HG02943 (cell line): ENCODE results near the gene PLXNA2.

ENCODE experiments used
- ATAC-seq: cut with Tn5 transposase; IDR thresholded peaks from one replicate; pipeline ENCODE4 v1.9.1; 2021; ENCODE audit warnings: mild to moderate bottlenecking, low read depth, moderate library complexity; ENCODE audit not compliant: unreplicated experiment

Gene PLXNA2

DNA sequence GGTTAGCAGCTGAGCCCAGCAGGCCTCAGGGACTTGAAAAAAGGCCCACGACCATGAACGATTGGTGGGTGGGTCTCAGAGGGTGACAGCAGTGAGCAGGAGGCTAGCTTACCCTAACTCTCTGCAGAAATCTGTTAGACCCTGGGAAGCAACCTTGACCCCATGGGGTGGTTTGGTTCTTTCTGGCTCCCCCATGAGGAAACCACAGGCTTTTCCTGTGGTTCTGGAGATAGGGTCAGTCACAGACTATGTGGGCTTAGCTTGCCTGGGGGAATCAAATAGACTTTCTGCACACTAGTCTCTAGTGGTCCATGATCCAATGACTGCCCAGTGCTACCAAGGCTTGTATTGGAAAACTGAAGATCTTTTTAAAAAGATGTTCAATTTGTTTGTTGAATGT lies 118.1 kb downstream of the PLXNA2 start:
- ATAC-seq, result no peak

GRCh38 chr1:208122612-208123358 lies 121.4 kb downstream of the PLXNA2 start:
- ATAC-seq, result no peak

DNA sequence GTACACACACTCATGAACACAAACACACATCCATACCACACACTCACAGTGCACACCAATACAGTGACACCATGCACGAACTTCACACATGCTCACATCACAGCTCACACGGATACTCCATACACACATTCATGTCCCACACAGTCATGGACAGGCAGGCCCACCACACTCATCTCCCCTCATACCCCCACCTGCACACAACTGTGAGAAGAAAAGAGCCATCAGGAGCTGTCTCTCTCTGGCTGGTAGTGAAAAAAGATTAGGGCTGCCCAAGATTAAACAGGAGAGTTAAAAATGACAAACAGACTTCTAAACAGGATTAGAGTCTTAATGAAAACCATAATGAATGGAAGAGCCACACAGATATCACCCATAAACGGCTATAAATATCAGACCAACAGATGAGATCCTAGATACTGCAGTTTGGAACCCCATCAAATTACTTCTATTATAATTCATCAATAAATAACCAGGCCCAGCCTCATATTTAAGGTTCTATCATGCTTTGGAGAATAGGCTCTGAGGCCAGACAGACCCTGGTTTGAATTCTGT lies 122.3 kb downstream of the PLXNA2 start:
- no peak for ATAC-seq

DNA sequence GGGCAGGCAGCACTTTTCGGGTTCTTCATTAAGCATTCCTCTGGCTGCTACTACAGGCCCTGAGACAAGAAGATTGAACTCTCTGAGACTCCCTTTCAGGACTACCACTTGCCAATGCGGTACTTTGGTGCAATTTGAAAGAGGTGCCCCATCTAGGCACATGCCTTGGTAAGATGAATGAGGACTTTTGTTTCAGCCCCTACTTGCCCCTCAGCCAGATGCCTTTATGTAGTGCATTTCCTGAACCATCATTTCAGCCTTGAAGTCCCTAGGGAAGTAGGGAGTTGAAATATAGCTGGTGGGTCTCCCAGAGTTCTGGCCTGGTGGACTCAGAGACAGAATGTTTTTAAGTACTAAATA lies 123.8 kb downstream of the PLXNA2 start:
- ATAC-seq, result no peak

GRCh38 chr1:208118841-208119606 lies 125.2 kb downstream of the PLXNA2 start:
- no peak for ATAC-seq

DNA sequence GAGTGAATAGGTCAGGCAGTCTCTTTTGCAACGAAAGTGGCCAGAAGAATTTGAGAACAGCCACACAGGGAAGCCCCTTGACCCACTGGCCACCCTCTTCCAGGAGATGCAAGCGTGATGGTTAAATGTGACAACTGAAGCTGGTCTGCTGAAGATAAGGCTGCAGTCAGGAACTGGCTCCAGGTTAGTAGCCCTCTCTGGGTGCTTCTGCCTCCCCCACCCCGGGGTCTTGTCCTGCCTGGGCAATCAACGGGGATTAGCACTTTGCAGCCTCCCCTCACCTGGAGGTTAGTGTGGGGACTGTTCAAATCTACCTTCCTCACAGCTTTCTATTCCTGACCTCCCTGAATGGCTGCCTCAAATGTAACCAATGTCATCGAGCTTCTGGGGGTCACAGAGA lies 125.9 kb downstream of the PLXNA2 start:
- no peak for ATAC-seq

- no peak for ATAC-seq
Measured at GRCh38 chr1:208117826-208118225, 126.4 kb downstream of the PLXNA2 start.

- no peak for ATAC-seq
Measured at GRCh38 chr1:208117409-208117808, 126.8 kb downstream of the PLXNA2 start.

DNA sequence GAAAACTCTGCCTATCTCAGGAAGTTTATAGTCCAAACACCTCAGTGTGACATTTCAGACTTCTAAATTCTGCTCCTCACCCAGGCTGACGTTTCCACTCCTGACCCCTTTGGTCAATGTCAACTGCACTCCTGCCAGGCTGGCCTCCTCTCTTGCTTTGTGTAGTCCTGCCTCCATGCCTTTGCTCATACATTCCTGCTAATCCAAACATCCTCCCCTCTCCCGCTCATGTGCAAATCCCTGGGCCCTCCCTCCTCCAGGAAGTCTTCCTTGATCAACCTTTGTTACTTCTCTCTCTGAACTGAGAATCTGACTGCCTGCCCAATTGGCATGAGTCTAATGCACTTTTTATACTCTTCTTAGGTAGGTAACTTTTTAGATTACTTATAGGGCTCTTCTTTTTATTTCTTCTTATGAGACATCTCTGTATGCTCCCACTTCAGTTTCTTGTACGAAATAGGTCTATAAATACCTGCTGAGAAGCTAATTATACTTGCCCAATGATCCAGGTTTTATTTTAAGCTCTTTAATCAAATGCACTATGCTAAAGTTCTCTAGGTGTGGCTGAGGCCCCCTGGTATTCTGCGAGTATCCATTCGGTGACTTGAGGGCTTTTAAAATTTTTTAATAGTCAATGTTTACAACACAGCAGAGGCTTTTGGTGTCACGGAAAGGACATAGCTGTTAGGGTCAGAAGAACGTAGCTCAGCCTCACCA lies 128.1 kb downstream of the PLXNA2 start:
- ATAC-seq, result no peak

GRCh38 chr1:208113011-208113410 lies 131.2 kb downstream of the PLXNA2 start:
- ATAC-seq, result no peak

DNA sequence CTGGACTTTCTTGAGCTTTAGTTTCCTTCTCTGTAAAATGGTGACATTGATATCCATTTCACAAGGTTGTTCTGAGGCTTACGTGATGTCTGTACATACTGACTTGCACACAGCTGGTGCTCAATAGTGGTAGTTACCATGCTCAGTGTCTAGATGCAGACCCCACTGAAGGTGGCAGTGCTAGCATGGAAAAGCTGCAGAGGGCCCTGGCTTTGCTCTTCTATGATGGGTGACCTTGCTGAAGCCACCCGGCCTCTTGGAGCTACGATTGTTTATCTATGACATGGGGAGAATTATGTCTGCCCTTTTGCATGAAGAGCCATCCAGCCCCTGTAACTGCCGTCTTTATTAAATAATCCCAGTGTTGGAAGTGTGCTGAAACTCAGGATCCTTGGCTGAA lies 131.8 kb downstream of the PLXNA2 start:
- no peak for ATAC-seq

GRCh38 chr1:208111646-208112190 lies 132.5 kb downstream of the PLXNA2 start:
- ATAC-seq, result no peak

DNA sequence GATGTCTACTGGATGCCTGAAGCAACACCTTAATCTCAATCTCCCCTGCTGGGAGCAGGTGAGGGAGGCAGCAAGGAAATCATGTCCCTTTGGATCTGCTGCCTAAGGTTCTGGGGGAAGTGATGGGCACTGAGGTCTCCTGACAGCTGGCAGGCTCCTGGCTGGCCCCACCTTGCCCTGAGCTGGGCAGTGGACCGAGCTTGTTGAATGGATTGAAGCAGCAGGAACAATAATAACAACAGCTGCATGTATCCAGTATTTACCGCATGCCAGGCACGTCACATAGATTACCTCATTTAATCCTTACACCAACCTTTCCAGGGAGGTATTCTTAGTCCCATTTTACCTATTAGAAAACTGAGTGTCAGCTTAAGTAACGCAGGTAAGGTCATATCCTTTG lies 133.9 kb downstream of the PLXNA2 start:
- ATAC-seq, result no peak

DNA sequence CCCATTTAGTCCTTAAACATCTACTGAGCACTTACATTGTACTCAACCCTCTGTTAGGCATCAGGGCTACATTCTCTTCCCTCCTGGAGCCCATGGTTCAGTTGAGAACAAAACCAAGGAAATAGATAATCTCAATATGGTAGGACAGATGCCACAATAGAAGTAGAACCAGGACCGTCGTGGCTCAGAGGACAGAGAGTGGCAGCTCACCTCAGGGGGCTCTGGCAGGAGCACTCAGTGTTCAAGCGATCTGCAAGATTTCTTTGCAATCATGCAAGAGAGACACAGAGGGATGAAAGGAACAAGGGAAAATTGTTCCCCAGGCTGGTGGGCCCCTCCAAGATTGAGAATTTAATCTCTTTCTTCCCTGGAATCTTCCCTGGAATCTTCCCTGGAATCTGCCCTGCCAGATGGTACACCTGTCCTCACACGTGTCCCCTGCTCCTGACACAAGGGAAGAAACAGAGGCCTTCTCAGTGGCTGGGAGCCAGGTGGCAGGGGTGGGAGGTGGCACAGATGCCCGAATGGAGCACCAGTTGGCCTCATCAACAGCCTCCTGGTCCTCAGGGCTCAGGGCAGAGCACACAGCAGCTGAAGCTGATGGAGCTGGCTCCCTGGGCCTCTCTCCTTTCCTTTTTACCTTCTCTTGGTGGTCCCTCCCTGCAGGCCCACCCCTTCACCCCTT lies 135.4 kb downstream of the PLXNA2 start:
- ATAC-seq, result no peak

DNA sequence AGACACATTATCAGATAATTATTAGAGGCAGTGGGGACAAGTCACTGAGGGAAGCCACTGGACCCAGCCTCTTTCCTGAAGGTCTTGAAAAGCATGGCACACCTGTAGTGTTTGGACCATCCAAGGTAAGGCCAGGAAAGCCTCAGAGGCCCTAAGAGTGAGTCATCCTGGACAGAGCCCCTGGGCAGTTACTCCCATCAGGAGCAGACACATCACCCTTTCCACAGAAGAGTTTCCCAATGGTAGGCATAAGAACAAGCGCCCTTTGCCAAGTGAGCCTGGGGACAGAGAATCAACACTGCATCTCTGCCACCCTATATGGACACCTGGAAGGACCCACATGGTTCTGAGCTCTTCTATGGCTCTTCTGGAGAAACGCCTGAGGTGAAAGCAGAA lies 136.0 kb downstream of the PLXNA2 start:
- no peak for ATAC-seq

DNA sequence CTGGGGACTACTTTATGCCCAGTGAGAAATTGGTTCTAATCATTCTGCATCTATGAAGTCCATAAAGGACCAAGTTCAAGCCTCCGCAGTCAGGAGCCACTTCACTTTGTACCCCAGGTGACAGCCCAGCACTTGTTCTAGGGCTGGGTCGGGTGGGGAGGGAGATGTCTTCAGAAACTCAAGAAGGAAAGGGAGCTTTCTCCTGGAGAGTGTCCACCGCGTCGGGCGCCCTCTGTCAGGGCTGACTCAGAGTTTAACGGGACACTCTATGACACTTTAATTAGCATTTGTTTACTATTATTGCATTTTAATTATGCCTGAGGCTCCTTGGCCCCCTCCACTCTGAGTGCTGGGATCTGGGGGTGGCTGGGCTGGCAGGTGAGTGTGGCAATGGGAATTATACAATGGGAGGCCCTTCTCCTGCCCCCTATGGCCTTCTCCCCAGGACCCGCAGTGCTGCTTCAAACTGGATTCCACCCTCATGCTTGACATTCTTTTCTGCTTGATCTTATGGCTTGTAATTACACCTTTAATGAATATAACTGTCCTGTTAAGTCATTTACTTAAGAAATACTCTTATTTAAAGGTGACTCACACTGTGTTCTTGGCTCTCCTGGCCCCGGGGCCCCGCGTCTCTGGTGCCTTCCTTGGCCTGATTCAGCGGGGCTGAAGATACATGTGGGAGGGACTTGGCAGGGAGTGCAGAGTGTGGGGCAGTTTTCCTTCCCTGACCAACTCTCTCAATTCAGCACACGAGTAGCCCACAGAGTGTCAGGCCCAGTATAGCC lies 136.6 kb downstream of the PLXNA2 start:
- no peak for ATAC-seq

DNA sequence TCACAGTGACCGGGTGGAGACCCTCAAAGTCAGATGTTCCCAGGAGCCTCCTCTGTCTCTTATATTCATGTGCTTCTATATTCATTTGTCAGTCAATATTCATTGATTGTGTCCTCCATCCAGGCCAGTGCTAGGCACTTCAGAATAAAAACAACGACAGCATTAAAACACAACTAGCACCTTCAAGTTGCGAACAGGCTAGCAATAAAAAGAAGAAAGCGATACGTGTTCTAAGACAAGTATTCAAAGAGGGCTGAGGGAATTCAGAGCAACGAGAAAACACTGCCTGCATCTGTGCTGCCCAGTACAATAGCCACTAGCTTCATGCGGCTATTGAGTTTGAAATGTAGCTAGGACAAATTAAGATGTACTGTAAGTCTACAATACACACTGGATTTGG lies 138.0 kb downstream of the PLXNA2 start:
- ATAC-seq, result no peak

- no peak for ATAC-seq
Measured at GRCh38 chr1:208105756-208106155, 138.4 kb downstream of the PLXNA2 start.
